RKO (cell line): ENCODE measurements around the gene HOXD9.

ENCODE experiments used
- DNase-seq: peaks from one replicate; pipeline ENCODE4 v3.0.0-alpha.2; 2016; ENCODE audit warnings: low spot score

The HOXD9 gene

DNA sequence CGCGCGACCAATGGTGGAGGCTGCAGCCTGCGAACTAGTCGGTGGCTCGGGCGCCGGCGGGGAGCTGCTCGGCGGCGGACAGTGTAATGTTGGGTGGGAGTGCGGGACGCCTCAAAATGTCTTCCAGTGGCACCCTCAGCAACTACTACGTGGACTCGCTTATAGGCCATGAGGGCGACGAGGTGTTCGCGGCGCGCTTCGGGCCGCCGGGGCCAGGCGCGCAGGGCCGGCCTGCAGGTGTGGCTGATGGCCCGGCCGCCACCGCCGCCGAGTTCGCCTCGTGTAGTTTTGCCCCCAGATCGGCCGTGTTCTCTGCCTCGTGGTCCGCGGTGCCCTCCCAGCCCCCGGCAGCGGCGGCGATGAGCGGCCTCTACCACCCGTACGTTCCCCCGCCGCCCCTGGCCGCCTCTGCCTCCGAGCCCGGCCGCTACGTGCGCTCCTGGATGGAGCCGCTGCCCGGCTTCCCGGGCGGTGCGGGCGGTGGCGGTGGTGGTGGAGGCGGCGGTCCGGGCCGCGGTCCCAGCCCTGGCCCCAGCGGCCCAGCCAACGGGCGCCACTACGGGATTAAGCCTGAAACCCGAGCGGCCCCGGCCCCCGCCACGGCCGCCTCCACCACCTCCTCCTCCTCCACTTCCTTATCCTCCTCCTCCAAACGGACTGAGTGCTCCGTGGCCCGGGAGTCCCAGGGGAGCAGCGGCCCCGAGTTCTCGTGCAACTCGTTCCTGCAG, at the start of gene HOXD9:
Gene HOXD9 (plus strand): TSS at position 37 of the 728 bp plus-strand sequence. CDS start 50 bp downstream, at position 87.
- peak; percentile 75 for DNase-seq

DNA sequence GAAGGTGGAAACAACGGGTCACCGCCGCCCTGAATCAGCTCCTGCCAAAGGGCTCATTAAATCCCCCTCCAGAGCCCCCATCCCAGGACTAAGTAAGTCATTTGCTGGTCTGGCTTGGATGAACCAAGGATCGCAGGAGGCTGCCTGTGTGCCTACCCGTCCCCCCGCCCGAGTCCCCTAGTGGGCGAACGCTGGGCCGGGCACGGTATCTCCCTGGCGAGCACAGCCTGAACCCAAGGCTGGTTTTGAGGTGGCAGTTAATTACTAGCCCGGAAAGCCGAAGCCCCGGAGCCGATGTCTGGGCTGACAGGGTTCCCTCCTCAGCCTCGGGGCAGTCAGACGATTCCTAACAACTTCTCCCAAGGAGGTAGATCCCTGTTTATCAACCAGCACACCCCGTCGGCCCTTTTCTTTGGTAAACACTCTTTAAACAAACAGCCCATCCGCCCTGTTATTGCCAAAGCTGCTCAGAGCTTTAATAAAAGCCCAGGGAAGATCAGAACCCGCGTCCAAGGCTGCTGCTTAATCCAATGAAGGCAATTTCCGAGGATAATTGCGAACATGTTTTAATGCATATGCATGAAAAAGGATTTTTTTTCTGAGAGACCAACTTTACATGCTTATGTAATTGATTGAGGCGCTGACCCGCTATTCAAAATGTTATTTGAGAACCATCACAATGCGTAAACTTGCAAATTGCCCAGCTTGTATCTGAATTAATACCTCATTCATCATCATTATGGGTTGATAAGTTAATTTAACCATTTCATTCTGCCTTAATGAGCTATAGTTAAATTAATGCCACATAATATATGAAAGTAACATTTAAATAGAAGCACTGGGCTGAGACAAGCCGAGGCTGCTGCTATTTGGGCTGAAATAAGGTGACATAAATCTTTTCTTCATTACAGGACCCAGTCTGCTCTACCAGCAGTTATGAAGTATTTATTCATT, 49.3 kb upstream of the HOXD9 start:
- DNase-seq, result no peak

DNA sequence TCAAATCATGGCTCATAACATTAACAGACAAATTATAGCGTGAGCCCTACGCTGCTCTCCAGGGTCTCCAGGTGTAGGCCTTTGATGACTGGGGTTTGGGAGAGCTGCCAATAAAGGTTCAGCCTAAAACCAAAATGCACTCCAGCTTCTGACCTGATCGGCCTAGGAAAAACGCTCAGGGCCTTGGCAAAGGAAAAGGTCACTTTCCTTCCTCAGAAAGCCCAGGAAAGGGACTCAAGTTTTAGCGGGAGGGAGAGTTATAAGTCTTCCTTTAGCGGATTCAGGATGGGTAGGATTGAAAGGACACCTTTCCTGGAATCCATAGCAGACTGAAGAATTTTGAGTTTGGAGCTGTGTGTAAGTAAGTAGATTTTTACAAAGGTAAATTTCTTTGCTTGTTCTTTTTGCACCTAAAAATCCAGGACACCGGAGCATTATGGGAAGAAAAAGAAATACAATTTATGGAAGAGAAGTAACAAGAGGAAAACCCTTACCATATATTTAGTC, 47.5 kb upstream of the HOXD9 start:
- DNase-seq, result no peak

DNA sequence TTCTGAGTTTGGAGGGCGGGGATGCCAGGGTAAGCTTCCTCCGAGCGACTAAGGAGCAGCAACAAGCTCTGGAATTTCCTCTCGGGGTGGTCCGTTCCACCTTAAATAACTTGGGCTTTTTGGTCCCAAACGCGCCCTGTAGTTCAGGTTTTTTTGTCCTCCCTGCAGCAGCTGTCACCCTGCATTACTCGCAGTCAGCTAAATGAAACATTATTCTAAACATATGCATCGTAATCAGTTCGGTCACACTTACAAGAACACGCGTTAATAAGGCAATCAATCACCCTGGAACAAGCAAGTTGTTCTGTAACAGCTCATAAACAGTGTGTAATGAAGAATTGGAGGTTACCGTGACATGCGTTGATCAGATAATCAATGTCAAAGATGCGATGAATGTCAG, 47.0 kb upstream of the HOXD9 start:
- no peak for DNase-seq

DNA sequence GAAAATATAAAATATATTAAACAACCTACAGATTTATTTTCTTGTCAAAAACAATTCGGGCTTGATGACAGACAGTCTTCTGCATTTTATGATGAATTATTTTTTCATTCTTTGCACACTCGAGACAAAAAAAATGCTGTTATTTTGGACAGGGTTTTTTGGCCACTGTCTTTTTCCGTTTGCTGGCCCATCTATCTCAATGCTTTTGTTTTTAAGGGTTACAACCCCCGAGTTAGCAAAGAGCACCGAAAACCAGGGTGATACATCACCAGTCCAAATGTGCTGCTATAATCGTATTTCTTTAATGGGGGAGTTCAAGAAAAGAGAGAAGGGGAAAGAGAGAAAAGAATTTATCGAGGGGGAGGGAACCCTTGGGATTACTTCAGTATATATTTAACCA, 46.5 kb upstream of the HOXD9 start:
- DNase-seq, result no peak

DNA sequence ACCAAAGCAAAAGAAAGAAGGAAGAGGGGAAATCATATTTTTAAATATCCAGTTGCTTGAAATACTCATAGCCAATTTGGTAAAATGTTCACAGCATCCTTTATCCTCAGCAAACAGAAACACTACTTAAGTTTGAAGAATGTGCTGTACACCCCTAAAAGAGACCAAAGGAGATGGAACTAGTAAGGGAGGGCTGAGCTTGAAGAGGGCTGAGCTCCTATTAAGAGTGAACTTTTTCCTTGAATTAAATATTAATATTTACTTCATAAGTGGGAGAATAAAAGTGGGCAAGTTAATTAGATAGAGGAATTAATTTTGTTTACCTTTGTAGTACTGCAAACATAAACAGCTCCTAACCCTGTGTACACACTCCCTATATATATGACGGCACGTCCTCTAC, 45.7 kb upstream of the HOXD9 start:
- no peak for DNase-seq

DNA sequence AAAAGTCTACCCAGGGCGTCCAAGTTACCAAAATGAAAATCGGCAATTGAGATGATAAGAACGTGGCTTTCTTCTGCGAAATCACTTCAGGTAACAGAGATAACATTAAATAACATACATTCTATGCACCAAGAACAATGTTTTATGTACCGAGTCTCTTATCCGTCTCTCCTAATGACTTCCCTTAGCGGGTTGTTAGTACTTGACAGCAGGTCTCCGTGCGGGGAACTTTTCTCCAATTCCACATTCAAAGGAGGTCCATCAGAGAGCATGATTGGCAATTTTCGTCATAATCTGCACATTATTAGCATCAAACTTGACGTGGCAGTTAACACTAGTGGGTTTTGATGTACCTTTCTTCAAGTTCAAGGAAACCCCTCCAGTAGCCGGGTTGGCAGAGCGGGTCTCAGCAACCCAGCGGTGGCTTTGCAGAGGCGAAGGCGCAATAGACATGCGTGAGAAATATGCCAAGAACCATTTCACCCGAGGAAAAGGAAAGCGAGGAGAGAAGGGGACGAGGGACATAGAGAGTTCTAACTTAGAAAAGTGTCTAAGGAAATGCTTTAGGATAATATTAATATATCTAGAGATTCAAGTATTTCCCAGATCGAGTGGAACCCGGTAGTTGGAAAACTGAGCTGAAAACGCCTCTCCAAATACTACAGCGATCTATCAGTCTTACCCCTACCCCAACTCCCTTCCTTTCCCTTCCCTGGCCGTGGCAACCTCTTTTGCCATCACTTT, 43.8 kb upstream of the HOXD9 start:
- no peak for DNase-seq

DNA sequence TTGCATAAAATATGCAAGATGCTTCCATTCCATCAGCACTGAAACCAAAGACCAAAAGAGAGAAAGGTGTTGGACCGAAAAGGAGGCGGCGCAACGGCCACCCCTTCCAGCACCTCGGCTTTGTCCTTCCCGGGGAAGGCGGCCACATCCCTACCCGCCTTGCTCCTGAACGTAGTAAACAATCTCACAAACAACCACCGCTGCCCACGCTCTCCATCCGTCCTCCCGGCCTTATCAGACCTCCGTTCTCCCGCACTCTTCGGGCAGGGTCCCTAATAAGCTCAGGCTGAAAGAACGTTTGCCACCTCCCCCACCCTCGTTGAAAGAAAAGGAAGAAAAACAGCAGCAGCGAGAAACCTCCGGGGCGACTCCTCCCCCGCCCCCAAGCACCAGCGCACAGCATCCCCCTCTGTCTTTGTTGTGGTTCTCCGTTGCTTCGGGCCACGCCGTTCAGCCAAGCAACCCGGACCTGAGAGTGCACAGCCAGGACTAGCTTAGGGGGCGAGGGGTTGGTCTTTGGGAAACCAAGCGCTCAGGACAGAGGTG, 43.2 kb upstream of the HOXD9 start:
- DNase-seq, result no peak

DNA sequence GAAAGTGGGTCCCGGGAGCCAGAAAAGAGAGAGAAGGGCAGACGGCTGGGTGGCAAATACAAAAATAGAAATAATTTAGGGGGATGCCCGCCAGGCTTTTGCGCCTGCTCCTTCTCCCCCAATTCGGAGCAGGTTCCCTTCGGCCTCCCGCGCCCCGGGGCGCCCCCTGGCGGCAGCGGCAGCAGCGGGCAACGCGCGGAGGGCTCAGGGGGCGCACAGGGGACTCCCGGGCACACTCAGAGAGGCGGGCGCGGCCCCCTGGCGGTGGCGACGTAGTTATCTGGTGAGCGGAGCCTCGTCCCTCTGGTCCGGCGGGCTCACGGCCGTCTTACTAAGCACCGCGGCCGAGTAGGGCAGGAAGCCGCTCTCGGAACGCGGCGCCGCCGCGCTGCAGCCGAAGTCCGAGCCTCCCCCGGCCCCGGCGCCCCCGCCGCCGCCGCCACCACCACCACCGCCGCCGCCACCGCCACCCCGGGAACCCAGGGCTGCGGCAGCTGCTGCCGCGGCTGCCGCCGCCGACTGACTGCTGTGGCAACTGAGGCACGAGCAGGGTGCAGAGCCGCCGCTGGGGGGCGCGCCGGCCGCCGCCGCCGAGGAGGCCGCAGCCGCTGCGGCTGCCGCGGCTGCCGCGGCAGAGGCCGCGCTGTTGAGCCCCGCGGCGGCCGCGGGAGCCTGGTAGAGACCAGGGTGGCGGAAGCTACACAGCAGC, 42.5 kb upstream of the HOXD9 start:
- DNase-seq, result no peak

DNA sequence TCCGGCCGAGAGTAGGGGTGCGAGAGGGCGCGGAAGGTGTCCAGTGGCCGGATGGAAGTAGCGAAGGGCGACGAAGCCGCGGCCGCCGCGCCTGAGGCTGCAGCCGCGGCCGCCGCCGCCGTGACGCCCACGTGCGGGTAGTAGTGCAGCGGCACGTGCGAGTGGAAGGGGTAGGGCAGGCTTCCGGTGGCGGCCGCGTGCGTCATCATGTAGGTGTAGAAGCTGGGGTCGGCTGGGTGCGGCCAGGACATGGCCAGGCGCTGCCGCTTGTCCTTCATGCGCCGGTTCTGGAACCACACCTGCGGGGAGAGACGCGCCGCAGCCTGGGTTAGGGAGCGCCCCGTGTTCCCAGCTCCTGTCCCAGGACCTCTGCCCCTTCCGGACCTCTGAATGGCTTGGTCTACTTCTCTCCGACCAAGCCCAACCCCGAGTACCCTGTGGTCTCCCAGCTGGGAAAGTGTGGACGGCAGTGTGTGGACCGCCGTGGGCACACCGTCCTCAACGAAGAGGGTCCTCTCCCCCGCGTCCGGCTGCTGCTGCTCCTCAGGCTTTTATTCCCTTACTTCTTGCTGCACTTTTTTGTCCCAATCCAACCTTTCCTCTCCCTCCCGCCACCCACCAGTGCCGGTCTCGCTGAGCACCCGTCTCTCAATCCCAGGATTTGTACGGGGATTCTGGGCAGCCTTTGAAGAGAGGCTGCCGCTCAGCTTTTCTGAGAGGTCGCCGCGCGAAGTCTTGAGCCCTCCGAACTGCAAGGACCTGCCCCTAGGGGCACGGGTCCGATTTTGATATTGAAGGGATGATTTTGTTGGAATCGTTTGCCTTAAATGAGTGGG, 41.8 kb upstream of the HOXD9 start:
- DNase-seq, result no peak

DNA sequence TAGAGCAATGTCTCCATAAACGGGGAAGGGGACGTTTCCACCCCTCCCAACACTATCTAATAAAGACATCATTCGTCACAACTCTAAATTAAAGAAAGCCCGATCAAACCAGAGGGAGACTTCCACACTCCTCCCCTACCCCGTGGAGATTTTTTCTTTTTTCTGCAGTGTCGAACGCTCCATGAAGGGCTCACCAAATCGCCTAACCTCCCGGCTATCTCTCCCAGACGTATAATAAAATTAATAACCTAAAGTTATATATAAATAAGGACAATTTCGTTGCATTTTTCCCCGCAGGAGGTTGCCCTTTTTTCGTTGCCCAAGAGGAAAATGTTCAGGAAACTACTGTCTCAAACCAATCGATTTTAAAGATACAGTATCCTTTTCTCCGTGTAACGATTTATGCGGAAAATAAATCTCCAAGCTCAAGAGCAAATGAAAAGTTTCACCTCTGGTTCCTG, 41.1 kb upstream of the HOXD9 start:
- DNase-seq, result no peak

DNA sequence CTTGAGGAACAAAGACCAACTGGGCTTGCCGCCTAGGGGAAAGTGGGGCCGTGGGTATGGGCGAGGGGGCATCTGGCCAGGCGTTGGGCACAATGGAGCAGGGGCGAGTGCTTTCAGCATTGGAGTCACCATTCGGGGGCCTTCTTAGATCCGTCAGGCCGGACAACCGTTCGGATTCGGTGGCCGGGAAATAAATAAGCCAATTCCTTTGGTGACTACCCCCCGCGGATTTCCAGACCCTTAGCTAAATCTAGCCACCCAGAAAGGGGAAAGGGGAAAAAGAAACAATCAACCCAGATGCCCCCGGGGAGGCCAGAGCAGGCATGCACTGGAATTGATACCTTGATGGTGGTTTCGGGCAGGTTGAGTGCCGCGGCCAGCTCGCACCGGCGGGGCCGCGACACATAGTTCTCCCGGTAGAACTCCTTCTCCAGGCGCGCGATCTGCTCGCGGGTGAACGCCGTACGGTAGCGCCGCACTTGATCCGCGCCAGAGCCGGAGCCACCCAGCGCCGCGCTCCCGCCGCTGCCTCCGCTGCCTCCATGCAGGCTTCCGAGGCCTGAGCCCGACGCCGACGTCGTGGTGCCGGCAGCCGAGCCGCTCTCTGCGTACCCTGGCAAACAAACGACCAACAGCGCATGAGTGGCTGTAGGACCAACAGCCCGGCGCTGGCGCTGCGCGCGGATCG, 40.5 kb upstream of the HOXD9 start:
- DNase-seq, result no peak

DNA sequence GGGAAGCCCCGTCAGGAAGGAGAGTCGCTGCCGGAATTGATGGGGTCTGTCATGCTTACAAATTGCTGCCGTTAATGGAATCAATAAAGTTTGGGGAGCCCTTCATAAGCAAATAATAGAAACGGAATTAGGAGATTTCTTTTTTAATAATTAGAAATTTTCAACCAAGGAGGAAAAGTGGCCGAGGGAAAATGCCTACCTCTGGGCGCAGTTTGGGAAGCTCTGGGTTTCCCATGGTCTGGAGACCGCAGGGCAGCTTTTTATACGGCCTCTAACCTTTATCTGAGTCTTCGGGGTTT, 40.0 kb upstream of the HOXD9 start:
- DNase-seq, result no peak

DNA sequence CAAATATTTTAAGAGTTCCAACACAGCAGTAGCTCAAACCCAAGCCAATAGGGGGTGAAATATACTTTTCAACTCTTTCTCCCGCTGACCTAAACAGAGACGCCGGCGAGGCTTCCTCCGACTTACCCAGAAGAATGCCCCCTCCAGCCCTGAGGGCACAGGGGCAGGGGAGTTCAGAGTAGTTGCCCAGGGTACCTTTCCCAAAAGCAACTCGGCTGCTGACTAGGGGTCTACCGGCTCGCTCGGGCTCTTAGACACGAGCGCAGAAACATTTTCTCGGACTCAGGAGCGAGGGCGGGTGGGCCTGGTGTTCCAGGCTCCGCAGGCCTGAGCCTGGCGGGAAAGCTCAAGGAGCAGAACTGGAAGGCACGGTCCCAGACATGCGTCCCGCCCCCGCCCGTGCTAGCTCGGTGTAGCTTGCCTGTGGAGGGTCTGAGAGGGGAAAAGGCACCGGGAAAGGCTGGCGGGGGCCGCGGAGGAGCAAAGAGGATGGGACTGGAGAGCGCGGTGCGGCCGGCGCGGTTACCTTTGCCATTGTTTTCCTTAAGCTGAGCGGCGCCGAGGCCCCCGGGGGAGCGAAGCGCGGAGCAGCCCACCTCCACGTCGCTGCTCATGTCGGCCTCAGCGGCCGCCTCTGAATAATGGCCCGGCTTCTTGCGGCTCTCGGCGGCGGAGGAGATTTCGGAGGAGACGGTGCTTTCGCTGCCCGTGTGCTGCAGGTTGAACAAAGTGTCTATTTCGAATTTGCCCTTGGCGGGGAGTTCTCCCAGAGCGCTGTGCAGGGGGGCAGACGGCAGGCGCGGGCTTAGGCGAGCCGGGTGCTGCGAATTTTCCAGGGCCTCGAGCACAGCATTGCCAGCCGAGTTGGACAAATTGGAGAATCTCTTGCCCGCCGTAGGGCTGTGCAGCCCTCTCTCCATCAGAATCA, 39.4 kb upstream of the HOXD9 start:
- no peak for DNase-seq

DNA sequence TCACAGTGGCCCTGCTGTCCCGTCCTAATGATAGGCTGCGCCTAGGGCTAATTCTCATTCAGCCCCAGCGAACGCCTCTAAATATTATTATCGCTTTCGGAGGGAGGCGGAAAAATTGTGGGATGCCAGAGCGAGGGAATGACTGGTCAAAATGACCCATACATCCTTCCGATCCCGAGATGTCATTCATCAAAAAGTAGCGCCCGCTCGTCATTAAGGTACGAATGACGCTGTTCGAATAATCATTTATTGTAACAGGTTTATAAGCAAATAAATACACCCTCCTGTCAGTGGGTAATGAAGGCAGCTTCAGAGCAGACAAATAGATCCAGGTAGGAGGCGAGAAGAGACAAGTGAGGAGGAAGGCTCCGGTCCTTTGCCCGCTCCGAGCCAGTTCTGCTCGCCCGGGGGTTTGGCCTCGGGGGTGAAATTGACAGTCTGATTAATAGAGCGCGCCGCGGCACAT, 38.7 kb upstream of the HOXD9 start, which contains the start of gene EVX2:
Gene EVX2 (minus strand): TSS at position 167 of the 466 bp plus-strand sequence. CDS start 186 bp downstream, outside the sequence.
- DNase-seq, result no peak

DNA sequence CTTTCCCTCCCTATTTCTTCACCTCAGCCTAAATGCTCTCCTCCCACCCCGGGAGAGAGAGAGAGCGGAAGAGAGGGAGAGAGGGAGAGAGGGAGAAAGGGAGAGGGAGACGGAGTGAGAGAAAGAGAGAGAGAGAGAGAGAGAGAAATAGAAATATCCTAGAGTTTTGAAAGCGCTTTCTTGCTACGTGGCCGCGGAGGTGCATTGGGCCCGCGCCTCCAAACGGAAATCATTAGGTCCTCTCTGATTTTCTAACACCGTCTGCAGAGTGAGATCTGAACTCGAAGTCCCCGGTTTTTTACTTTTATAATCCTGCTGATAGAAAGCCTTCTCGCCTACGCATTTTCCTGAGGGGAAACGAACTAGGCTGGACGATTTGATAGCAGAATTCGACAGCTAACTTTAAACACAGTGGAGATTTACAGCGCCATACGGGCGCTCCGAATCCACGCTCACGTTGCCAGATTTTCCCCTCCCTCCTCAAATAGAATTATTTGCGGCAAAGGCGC, 37.9 kb upstream of the HOXD9 start:
- no peak for DNase-seq

DNA sequence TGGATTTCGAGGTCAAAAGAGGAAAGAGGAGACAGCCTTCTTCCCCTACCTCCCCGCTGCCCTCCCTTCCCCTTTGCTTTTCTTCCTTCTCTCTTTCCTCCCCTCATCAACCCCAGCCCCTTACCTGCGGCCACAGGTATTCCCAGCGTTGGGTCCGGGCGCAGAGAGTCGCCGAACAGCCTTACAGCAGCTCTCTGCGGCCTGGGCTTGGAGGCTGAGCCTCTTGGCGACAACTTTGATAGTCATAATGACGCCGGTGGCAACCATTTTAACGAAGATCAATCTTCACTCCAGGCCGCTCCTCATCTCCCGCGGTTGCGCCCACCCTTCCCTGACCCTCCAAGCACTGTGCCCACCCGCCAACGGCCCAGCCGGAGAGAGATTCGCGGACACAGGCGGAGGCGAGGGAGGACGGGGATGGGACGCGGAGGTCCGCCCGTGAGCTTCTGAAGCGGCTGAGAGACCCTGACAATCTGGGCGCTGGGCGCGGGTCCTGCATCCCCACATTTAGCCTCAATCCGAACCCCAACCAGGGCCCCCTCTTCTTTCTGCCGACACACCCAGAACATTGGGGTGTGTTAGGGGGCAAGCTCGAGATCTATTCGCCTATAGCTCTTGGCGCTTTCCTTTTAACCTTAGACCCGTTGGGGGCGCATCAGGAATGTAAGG, 37.3 kb upstream of the HOXD9 start:
- no peak for DNase-seq
